Calu3 (cell line): ENCODE data around the gene WBP1. TPM values are rescaled to one million over a fixed set of nuclear protein-coding genes. Genes with fewer than 3 reads are reported as not detected.
A peak's percentile ranks its signal among the peaks of the same experiment; 100 is the strongest.

Experiments used
- BruUV-seq: library from RNA; stranded (reverse); fragments of 400-500 nt; replicated peaks from 2 replicates; lab custom pipeline; 2021; lab: Mats Ljungman, UMichigan
- CTCF ChIA-PET: fragments of 300-600 bp; sonication (Branson Sonifier 250); formaldehyde crosslinking; loops from one replicate; lab custom pipeline; 2022; ENCODE audit warnings: antibody characterized with exemption; lab: Charles Lee
- DNase-seq: peaks from one replicate; pipeline ENCODE4 v3.0.0; 2022
- H3K27ac Mint-ChIP-seq: one replicate; pipeline ENCODE4 v1.8.0; 2022; ENCODE audit warnings: mixed read lengths; ENCODE audit not compliant: unreplicated experiment
- H3K27me3 Mint-ChIP-seq: one replicate; pipeline ENCODE4 v1.8.0; 2022; ENCODE audit warnings: mixed read lengths; ENCODE audit not compliant: unreplicated experiment
- H3K36me3 Mint-ChIP-seq: one replicate; pipeline ENCODE4 v1.8.0; 2022; ENCODE audit warnings: mild to moderate bottlenecking, moderate library complexity, mixed read lengths; ENCODE audit not compliant: insufficient read depth, unreplicated experiment
- H3K4me1 Mint-ChIP-seq: one replicate; pipeline ENCODE4 v1.8.0; 2022; ENCODE audit warnings: mild to moderate bottlenecking, low read depth, mixed read lengths; ENCODE audit not compliant: unreplicated experiment
- H3K4me3 Mint-ChIP-seq: one replicate; pipeline ENCODE4 v1.8.0; 2022; ENCODE audit warnings: mild to moderate bottlenecking, low read depth, moderate library complexity, mixed read lengths; ENCODE audit not compliant: unreplicated experiment
- H3K9me3 Mint-ChIP-seq: one replicate; pipeline ENCODE4 v1.8.0; 2022; ENCODE audit warnings: low read depth, mixed read lengths; ENCODE audit not compliant: unreplicated experiment
- CTCF ChIP-seq: fragments of 200-600 bp; IDR thresholded peaks from one replicate; pipeline ENCODE4 v1.8.0; 2022; ENCODE audit warnings: antibody characterized with exemption; ENCODE audit not compliant: unreplicated experiment
- intact Hi-C: fragments of 100-400 bp; cut with micrococcal nuclease; formaldehyde crosslinking; loops from one replicate; pipeline ENCODE4 v1.10.0; 2022; ENCODE audit not compliant: unreplicated experiment
- total RNA-seq: library from RNA; stranded (reverse); gene quantifications from 2 replicates; pipeline ENCODE4 v1.2.3, GENCODE V29; 2022

The WBP1 gene
- total RNA-seq, 1 experiment from 2014 or later = 61.6 TPM

DNA sequence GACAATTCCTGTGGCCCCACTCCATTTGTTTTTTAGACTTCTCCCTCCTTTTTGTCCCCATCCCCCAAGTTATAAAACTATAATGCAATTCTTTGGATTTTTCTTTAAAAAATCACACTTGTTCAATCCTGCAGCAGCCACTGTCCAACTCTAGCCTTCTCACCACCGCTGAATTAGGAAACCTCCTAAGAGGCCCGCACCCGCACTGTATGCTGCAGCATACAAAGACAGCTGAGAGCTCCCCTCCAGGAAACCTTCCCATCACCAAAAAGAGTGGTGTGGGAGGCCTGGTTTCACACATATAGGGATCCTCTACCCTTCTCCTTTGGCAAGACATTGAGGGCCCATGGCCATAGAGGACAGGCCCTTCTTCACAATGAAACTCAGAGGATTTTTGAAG is 46.4 kb downstream of the WBP1 start:
- TF ChIP-seq CTCF = no peak
- intact Hi-C loops = no loop called here
- H3K4me3 Mint-ChIP-seq = peak overlapping the region; percentile 84
- H3K27ac Mint-ChIP-seq = peak overlapping the region; percentile 27
- H3K27me3 Mint-ChIP-seq = peaks cover 11% of the 10 kb centered on the region
- CTCF ChIA-PET = no interaction called here
- no peaks in the 10 kb centered on the region for H3K9me3 Mint-ChIP-seq
- H3K36me3 Mint-ChIP-seq = peaks cover 60% of the 10 kb centered on the region
- DNase-seq = no peak
- TSS peak; percentile 42 for BruUV-seq
- H3K4me1 Mint-ChIP-seq = peaks cover 41% of the 10 kb centered on the region

GRCh38 chr2:74505448-74506246 is 47.4 kb downstream of the WBP1 start:
- no peaks in the 10 kb centered on the region for H3K9me3 Mint-ChIP-seq
- no peak overlapping the region for H3K27ac Mint-ChIP-seq

DNA sequence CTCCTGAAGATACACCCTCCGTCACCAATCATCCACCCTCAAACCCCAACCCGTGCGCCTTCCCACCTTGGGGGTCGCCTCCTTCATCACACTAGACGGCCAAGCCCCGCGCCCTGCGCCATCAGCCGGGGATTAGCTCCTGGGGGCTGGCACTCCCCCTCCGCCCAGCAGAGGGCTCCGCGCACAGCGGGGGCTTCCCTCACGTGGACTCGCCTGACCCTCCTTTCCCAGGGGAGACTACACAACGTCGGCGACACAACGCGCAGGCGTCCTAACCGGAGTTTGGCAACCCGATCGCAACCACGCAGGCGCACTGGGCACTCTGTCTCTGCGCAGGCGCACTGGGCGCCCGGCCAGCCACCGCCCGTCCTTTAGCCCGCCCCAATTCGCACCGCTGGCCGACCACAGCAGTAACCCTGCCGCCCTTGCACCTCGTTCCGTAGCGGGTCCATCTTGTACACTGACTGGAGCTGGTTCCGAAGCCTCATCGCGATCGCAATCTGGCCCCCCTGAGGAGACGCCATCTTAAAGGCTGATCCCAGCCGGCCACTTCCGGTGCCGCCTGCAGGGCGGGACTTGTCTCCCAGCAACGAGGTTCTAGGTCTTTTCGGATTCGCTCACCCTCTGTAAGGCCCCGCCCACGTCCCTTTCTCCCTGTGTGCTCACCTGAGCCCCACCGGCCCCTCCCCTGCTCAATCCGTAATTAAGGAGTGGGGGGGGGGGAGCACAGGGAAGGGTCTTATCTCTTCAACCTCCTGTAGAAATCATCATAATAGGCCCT is 49.1 kb downstream of the WBP1 start, which contains the start of gene PCGF1:
Gene PCGF1 (minus strand): TSS at position 551 of the 781 bp plus-strand sequence. CDS start 27 bp downstream, at position 524.
- no TSS peak for BruUV-seq
- peaks cover 27% of the 10 kb centered on the region for H3K4me1 Mint-ChIP-seq
- CTCF ChIA-PET = interaction anchor here (0.7 to 1.7 kb wide), 5 partner anchors 18 to 29 kb away, joined by 3 to 6 read pairs (median 3); partner anchors contain the start of genes CCDC142 and TTC31
- H3K36me3 Mint-ChIP-seq = peaks cover 50% of the 10 kb centered on the region
- DNase-seq = peak; percentile 98
- intact Hi-C loops = loop anchor here (2.0 kb wide), 1 partner anchor 21 kb away; the partner anchor contains the start of genes AUP1 and HTRA2
- H3K27me3 Mint-ChIP-seq = peaks cover 38% of the 10 kb centered on the region
- TF ChIP-seq CTCF = no peak
- peak within 1 kb of the TSS; percentile 97 for H3K4me3 Mint-ChIP-seq
- H3K27ac Mint-ChIP-seq = peak within 1 kb of the TSS; percentile 100
- no peaks in the 10 kb centered on the region for H3K9me3 Mint-ChIP-seq

More at GRCh38 chr2:74505448-74506246, 47.4 kb downstream of the WBP1 start:
- H3K4me1 Mint-ChIP-seq = peaks cover 41% of the 10 kb centered on the region
- peak overlapping the region; percentile 84 for H3K4me3 Mint-ChIP-seq
- intact Hi-C loops = loop anchor here (2.0 kb wide), 1 partner anchor 23 kb away; the partner anchor contains the start of genes AUP1 and HTRA2
- CTCF ChIA-PET = interaction anchor here (0.7 to 1.2 kb wide), 2 partner anchors 20 to 27 kb away, joined by 3 read pairs; partner anchors contain the start of gene DQX1
- TF ChIP-seq CTCF = no peak
- BruUV-seq = no TSS peak
- DNase-seq = no peak
- H3K27me3 Mint-ChIP-seq = peaks cover 21% of the 10 kb centered on the region
- H3K36me3 Mint-ChIP-seq = peaks cover 60% of the 10 kb centered on the region

GRCh38 chr2:74507926-74508520 is 49.8 kb downstream of the WBP1 start:
- H3K9me3 Mint-ChIP-seq = no peaks in the 10 kb centered on the region
- peak; percentile 41 for DNase-seq
- intact Hi-C loops = loop anchor here (2.0 kb wide), 1 partner anchor 21 kb away; the partner anchor contains the start of genes AUP1 and HTRA2
- peaks cover 45% of the 10 kb centered on the region for H3K27me3 Mint-ChIP-seq
- H3K4me3 Mint-ChIP-seq = peak overlapping the region; percentile 97
- BruUV-seq = no TSS peak
- no peak for TF ChIP-seq CTCF
- H3K36me3 Mint-ChIP-seq = peaks cover 43% of the 10 kb centered on the region
- CTCF ChIA-PET = interaction anchor here (0.7 to 1.7 kb wide), 2 partner anchors 25 to 28 kb away, joined by 5 to 6 read pairs; partner anchors contain the start of genes CCDC142 and TTC31
- peaks cover 26% of the 10 kb centered on the region for H3K4me1 Mint-ChIP-seq
- H3K27ac Mint-ChIP-seq = peak overlapping the region; percentile 100
